HG03060 (cell line): ENCODE measurements around the gene MSH5.

Experiments
- ATAC-seq: cut with Tn5 transposase; IDR thresholded peaks from one replicate; pipeline ENCODE4 v1.9.1; 2021; ENCODE audit warnings: low read depth, moderate number of reproducible peaks; ENCODE audit not compliant: unreplicated experiment

The MSH5 gene

GRCh38 chr6:31711233-31711632, 28.6 kb upstream of the MSH5 start:
- no peak for ATAC-seq

GRCh38 chr6:31712296-31712695, 27.5 kb upstream of the MSH5 start:
- ATAC-seq = no peak

- ATAC-seq = no peak
Measured at GRCh38 chr6:31713465-31713864, 26.3 kb upstream of the MSH5 start.

GRCh38 chr6:31713991-31714684, 25.7 kb upstream of the MSH5 start:
- ATAC-seq = no peak

- no peak for ATAC-seq
Measured at GRCh38 chr6:31715022-31715958, 24.5 kb upstream of the MSH5 start, which contains the start of gene LY6G6D. TSS of gene LY6G6D (plus strand) at chr6:31715348. CDS start at chr6:31715356, 8 bp downstream.

- no peak for ATAC-seq
Measured at GRCh38 chr6:31717499-31718222, 22.1 kb upstream of the MSH5 start.

- ATAC-seq = no peak
Measured at GRCh38 chr6:31718265-31718664, 21.5 kb upstream of the MSH5 start.

GRCh38 chr6:31719001-31719400, 20.8 kb upstream of the MSH5 start:
- ATAC-seq = no peak

- ATAC-seq = no peak
Measured at GRCh38 chr6:31720196-31720770, 19.5 kb upstream of the MSH5 start.

GRCh38 chr6:31721351-31722020, 18.3 kb upstream of the MSH5 start, which contains the start of gene LY6G6C:
TSS of gene LY6G6C (minus strand) at chr6:31721746. CDS start at chr6:31721679, 67 bp downstream.
- ATAC-seq = no peak

GRCh38 chr6:31722173-31722572, 17.6 kb upstream of the MSH5 start:
- no peak for ATAC-seq

GRCh38 chr6:31723245-31723979, 16.4 kb upstream of the MSH5 start, which contains the start of gene MPIG6B:
TSS of gene MPIG6B (plus strand) at chr6:31723373. CDS start at chr6:31723384, 11 bp downstream.
- ATAC-seq = no peak

GRCh38 chr6:31723980-31724691, 15.7 kb upstream of the MSH5 start:
- ATAC-seq = no peak

- ATAC-seq = no peak
Measured at GRCh38 chr6:31725502-31726350, 14.1 kb upstream of the MSH5 start.

- peak; percentile 42 for ATAC-seq
Measured at GRCh38 chr6:31727034-31727716, 12.6 kb upstream of the MSH5 start.

- no peak for ATAC-seq
Measured at GRCh38 chr6:31727717-31728671, 11.8 kb upstream of the MSH5 start.
